KMS-11 (cell line): ENCODE results near the gene PDHX.
"Not testable (repeated sequence)": the region's sequence is repeated elsewhere in the genome, so short reads cannot be mapped to it uniquely, and the experiment has no call there.

Experiments used
- H2AFZ ChIP-seq: fragments of 200-600 bp; sonication (generic); 2 replicates; pipeline ENCODE4 v1.6.1; 2016; ENCODE audit warnings: antibody characterized with exemption, mixed run types, low read depth
- H3K27ac ChIP-seq: fragments of 200-600 bp; sonication (generic); 2 replicates; pipeline ENCODE4 v1.6.1; 2016; ENCODE audit warnings: mild to moderate bottlenecking, mixed run types
- H3K27me3 ChIP-seq: fragments of 200-600 bp; sonication (generic); 2 replicates; pipeline ENCODE4 v1.6.1; 2017; ENCODE audit warnings: mild to moderate bottlenecking, low read depth, mixed run types, moderate library complexity; ENCODE audit not compliant: insufficient read depth
- H3K36me3 ChIP-seq: fragments of 200-600 bp; sonication (generic); 2 replicates; pipeline ENCODE4 v1.6.1; 2017; ENCODE audit warnings: mild to moderate bottlenecking, mixed run types; ENCODE audit not compliant: insufficient read depth
- H3K4me1 ChIP-seq: fragments of 200-600 bp; sonication (generic); 2 replicates; pipeline ENCODE4 v1.6.1; 2016; ENCODE audit warnings: mild to moderate bottlenecking, low read depth, mixed run types; ENCODE audit not compliant: poor library complexity, severe bottlenecking
- H3K4me2 ChIP-seq: fragments of 200-600 bp; sonication (generic); 2 replicates; pipeline ENCODE4 v1.7.0; 2016; ENCODE audit warnings: mild to moderate bottlenecking, mixed run types
- H3K4me3 ChIP-seq: fragments of 200-600 bp; sonication (generic); IDR thresholded peaks from 2 replicates; pipeline ENCODE4 v1.6.1; 2017; ENCODE audit warnings: low read depth, low read length, mixed read lengths; ENCODE audit not compliant: insufficient read depth
- H3K79me2 ChIP-seq: fragments of 200-600 bp; sonication (generic); 2 replicates; pipeline ENCODE4 v1.6.1; 2016; ENCODE audit warnings: low read depth, mixed run types; ENCODE audit not compliant: insufficient read depth
- H3K9ac ChIP-seq: fragments of 200-600 bp; sonication (generic); 2 replicates; pipeline ENCODE4 v1.6.1; 2016; ENCODE audit warnings: mild to moderate bottlenecking, mixed run types
- H4K20me1 ChIP-seq: fragments of 200-600 bp; sonication (generic); 2 replicates; pipeline ENCODE4 v1.6.1; 2016; ENCODE audit warnings: mild to moderate bottlenecking, mixed run types; ENCODE audit not compliant: insufficient read depth
- TF ChIP-seq, protein P1 (sequence below): fragments of 200-600 bp; sonication (generic); conservative IDR thresholded peaks from 2 replicates; pipeline ENCODE4 v1.6.1; 2017; ENCODE audit warnings: low read depth, mild to moderate bottlenecking, antibody characterized with exemption, low read length, moderate library complexity, mixed read lengths

The PDHX gene

DNA sequence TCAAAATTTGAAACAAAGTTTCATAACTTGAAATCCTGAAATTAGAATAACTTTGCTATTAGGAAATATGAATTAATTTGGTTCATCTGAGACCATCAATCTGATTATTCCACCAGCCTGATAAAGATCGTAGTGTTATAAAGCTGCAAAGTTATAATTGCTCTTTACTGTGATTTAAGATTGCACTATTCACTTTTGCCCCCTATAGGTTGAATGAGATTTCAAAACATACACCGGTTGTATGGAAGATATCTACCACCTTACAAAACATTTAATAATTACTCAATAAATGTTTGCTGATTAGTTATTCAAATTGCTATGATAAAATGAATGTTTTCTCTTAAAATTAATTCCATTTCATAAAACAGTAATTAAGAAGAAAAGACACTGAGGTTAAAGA is 26.3 kb upstream of the PDHX start:
- Histone ChIP-seq H3K4me2 (0 out of 2 replicates have a peak overlapping the region, but pooled peaks have one; percentile 10), H2AFZ (no peak overlapping the region), H3K27ac (no peak overlapping the region), H4K20me1 (no peaks in the 10 kb centered on the region), H3K79me2 (no peaks in the 10 kb centered on the region), H3K4me3 (no peak overlapping the region), H3K36me3 (no peaks in the 10 kb centered on the region), H3K27me3 (no peaks in the 10 kb centered on the region), H3K4me1 (peaks cover 32% of the 10 kb centered on the region), H3K9ac (no peak overlapping the region)
- TF ChIP-seq, protein P1, sequence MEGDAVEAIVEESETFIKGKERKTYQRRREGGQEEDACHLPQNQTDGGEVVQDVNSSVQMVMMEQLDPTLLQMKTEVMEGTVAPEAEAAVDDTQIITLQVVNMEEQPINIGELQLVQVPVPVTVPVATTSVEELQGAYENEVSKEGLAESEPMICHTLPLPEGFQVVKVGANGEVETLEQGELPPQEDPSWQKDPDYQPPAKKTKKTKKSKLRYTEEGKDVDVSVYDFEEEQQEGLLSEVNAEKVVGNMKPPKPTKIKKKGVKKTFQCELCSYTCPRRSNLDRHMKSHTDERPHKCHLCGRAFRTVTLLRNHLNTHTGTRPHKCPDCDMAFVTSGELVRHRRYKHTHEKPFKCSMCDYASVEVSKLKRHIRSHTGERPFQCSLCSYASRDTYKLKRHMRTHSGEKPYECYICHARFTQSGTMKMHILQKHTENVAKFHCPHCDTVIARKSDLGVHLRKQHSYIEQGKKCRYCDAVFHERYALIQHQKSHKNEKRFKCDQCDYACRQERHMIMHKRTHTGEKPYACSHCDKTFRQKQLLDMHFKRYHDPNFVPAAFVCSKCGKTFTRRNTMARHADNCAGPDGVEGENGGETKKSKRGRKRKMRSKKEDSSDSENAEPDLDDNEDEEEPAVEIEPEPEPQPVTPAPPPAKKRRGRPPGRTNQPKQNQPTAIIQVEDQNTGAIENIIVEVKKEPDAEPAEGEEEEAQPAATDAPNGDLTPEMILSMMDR = peak; percentile 60; the same call in 1 of the 2 replicates

GRCh38 chr11:34890812-34891211 is 25.6 kb upstream of the PDHX start:
- no peak overlapping the region for H3K4me2 ChIP-seq
- H3K79me2 ChIP-seq = no peaks in the 10 kb centered on the region
- no peak overlapping the region for H3K9ac ChIP-seq
- no peak overlapping the region for H2AFZ ChIP-seq
- TF ChIP-seq, protein P1 = peak; percentile 55; the same call in 1 of the 2 replicates
- no peaks in the 10 kb centered on the region for H3K27me3 ChIP-seq
- peaks cover 32% of the 10 kb centered on the region for H3K4me1 ChIP-seq
- H4K20me1 ChIP-seq = no peaks in the 10 kb centered on the region
- no peak overlapping the region for H3K27ac ChIP-seq
- H3K36me3 ChIP-seq = no peaks in the 10 kb centered on the region
- H3K4me3 ChIP-seq = no peak overlapping the region

GRCh38 chr11:34891611-34892010 is 24.8 kb upstream of the PDHX start:
- Histone ChIP-seq H3K79me2 (no peaks in the 10 kb centered on the region), H3K27me3 (no peaks in the 10 kb centered on the region), H3K9ac (no peak overlapping the region), H3K36me3 (no peaks in the 10 kb centered on the region), H3K4me1 (peaks cover 32% of the 10 kb centered on the region), H2AFZ (no peak overlapping the region), H4K20me1 (no peaks in the 10 kb centered on the region), H3K4me3 (no peak overlapping the region), H3K4me2 (no peak overlapping the region), H3K27ac (no peak overlapping the region)
- TF ChIP-seq, protein P1 = no peak

DNA sequence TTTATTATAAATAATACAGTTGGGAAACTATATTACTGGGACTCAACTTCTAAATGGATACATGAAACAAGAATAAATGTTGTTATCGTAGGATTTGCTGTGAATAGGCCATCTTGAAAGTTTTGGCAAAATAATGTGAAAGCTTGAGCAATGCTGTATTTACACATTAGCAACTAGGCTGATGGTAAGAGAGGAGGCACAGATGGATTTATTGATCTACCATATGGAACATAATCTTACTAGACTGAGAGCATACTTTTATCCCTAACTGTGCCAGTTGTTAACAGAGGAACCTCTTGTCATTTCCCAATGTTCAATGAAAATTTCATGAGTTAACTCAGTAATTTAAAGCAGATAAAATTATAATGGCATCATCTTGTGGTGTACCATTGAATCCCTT is 23.0 kb upstream of the PDHX start:
- Histone ChIP-seq H3K27ac (no peak overlapping the region), H3K4me2 (no peak overlapping the region), H3K9ac (no peak overlapping the region), H3K79me2 (no peaks in the 10 kb centered on the region), H3K4me3 (no peak overlapping the region), H4K20me1 (no peaks in the 10 kb centered on the region), H3K4me1 (peaks cover 18% of the 10 kb centered on the region), H3K36me3 (no peaks in the 10 kb centered on the region), H2AFZ (no peak overlapping the region), H3K27me3 (no peaks in the 10 kb centered on the region)
- TF ChIP-seq, protein P1 = no peak

DNA sequence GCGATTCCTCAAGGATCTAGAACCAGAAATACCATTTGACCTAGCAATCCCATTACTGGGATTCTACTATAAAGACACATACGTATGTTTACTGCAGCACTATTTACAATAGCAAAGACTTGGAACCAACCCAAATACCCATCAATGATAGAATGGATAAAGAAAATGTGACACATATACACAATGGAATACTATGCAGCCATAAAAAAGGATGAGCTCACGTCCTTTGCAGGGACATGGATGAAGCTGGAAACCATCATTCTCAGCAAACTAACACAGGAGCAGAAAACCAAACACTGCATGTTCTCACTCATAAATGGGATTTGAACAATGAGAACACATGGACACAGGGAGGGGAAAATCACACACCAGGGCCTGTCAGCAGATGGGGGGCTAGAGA is 20.2 kb upstream of the PDHX start:
- H3K27me3 ChIP-seq, H3K4me3 ChIP-seq, H2AFZ ChIP-seq, H3K4me1 ChIP-seq, H3K79me2 ChIP-seq, H3K4me2 ChIP-seq, H4K20me1 ChIP-seq, H3K36me3 ChIP-seq, H3K27ac ChIP-seq, H3K9ac ChIP-seq: not testable (repeated sequence)
